Left ventricle myocardium inferior (tissue), 1 donor: Measurements from ENCODE around the gene TM4SF5. TPM values are rescaled to one million over a fixed set of nuclear protein-coding genes. Genes with fewer than 3 reads are reported as not detected.
A peak's percentile ranks its signal among the peaks of the same experiment; 100 is the strongest.
"Not testable (repeated sequence)": the region's sequence is repeated elsewhere in the genome, so short reads cannot be mapped to it uniquely, and the experiment has no call there.

Source experiments
- DNase-seq: peaks from one replicate; pipeline ENCODE4 v3.0.0-alpha.2; 2020
- H3K27ac ChIP-seq: fragments of 200-600 bp; replicated peaks from 2 replicates; pipeline ENCODE4 v1.8.0; 2021
- H3K27me3 ChIP-seq: fragments of 200-600 bp; 2 replicates; pipeline ENCODE4 v1.8.0; 2021; ENCODE audit warnings: low read depth
- H3K36me3 ChIP-seq: fragments of 200-600 bp; 2 replicates; pipeline ENCODE4 v1.8.0; 2021
- H3K4me1 ChIP-seq: fragments of 200-600 bp; 2 replicates; pipeline ENCODE4 v1.8.0; 2021
- H3K4me3 ChIP-seq: fragments of 200-600 bp; 2 replicates; pipeline ENCODE4 v1.8.0; 2021; ENCODE audit warnings: mild to moderate bottlenecking, moderate library complexity
- H3K9me3 ChIP-seq: fragments of 200-600 bp; replicated peaks from 2 replicates; pipeline ENCODE4 v1.8.0; 2021
- intact Hi-C: fragments of 100-400 bp; cut with micrococcal nuclease; formaldehyde crosslinking; loops from one replicate; pipeline ENCODE4 v1.11.0; 2022
- total RNA-seq: library from RNA; stranded (reverse); fragmentation: NEBNext Ultra II Directional; extraction: Animal tissue kit (Norgen Biotek cat#: 25700); gene quantifications from one replicate; pipeline ENCODE4 v1.2.1, GENCODE V29; 2021
- TF ChIP-seq, protein P1 (sequence below): fragments of 200-600 bp; IDR thresholded peaks from 2 replicates; pipeline ENCODE4 v1.8.0; 2021; ENCODE audit warnings: antibody characterized with exemption, mild to moderate bottlenecking, borderline replicate concordance
- donor health status: DM: no; HTN: yes; CAD: no; lungs with severe emphysema.

The TM4SF5 gene
- total RNA-seq, 1 donor from 2014 or later: not detected

DNA sequence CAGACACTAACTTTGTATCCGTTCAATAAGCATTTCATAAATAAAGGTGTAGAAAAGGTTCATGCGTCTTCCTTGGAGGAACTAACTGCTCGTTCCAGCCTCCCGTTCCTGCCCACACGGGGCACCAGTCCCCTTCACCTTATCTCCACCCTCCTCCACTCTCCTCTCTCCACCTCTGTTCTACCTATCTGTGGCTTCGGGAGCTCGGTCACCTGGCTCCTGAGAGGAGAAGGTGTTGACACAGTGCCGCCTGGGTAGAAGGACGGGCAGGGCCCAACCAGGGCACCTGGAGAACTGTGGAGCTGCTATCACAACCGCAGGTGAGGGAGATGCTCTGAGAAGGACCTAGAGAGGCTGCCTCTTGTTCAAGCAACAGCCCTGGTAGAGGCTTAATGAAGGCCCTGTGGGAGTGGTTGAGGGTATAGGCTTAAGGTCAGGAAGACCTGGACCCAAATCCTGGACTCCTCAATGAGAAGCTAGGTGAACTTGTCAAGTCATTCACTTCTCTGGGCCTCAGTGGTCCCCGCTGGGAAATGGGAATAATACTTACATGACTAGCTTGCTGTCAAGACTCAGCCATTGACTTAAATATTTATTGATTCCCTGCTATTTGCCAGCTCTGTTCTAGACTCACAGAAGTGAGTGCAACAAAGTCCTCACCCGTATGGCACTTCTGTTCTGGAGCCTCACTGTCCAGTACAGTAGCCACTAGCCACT lies 51.8 kb downstream of the TM4SF5 start:
- no peaks in the 10 kb centered on the region for H3K9me3 ChIP-seq
- intact Hi-C loops: no loop called here
- peaks cover 31% of the 10 kb centered on the region for H3K36me3 ChIP-seq
- TF ChIP-seq, protein P1, sequence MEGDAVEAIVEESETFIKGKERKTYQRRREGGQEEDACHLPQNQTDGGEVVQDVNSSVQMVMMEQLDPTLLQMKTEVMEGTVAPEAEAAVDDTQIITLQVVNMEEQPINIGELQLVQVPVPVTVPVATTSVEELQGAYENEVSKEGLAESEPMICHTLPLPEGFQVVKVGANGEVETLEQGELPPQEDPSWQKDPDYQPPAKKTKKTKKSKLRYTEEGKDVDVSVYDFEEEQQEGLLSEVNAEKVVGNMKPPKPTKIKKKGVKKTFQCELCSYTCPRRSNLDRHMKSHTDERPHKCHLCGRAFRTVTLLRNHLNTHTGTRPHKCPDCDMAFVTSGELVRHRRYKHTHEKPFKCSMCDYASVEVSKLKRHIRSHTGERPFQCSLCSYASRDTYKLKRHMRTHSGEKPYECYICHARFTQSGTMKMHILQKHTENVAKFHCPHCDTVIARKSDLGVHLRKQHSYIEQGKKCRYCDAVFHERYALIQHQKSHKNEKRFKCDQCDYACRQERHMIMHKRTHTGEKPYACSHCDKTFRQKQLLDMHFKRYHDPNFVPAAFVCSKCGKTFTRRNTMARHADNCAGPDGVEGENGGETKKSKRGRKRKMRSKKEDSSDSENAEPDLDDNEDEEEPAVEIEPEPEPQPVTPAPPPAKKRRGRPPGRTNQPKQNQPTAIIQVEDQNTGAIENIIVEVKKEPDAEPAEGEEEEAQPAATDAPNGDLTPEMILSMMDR: no peak
- no peak for DNase-seq
- no peak overlapping the region for H3K27ac ChIP-seq
- no peak overlapping the region for H3K4me3 ChIP-seq
- H3K4me1 ChIP-seq: no peaks in the 10 kb centered on the region
- no peaks in the 10 kb centered on the region for H3K27me3 ChIP-seq

DNA sequence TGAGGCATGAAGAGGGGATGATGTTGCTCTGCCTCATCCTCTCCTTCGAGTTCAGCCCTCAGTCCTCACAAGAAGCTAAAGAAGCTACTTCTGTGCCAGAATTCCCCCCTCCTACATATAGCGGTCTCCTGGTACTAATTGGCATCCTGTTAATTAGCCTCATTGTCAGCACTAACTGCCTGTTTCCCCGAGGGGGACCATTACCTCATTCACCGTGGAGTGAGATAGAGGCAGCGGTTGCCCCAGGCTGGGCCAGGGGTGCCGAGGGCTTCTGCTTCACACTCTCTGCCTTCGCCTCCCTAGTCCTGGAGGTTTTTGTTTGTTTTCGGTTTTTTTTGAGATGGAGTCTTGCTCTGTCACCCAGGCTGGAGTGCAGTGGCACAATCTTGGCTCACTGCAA lies 55.7 kb downstream of the TM4SF5 start:
- no peaks in the 10 kb centered on the region for H3K27me3 ChIP-seq
- H3K27ac ChIP-seq: no peak overlapping the region
- H3K4me1 ChIP-seq: no peaks in the 10 kb centered on the region
- TF ChIP-seq, protein P1: no peak
- H3K4me3 ChIP-seq: no peak overlapping the region
- peaks cover 4% of the 10 kb centered on the region for H3K36me3 ChIP-seq
- intact Hi-C loops: no loop called here
- DNase-seq: no peak
- H3K9me3 ChIP-seq: no peaks in the 10 kb centered on the region

- intact Hi-C loops: loop anchor here (10.0 kb wide), 1 partner anchor 52 kb away; no protein-coding TSS in a partner anchor
- peak overlapping the region; percentile 95 for H3K27ac ChIP-seq
- not testable (repeated sequence) for H3K36me3 ChIP-seq
Observed at GRCh38 chr17:4832829-4833177, 61.1 kb downstream of the TM4SF5 start.

More at GRCh38 chr17:4832829-4833177, 61.1 kb downstream of the TM4SF5 start:
- DNase-seq, H3K27me3 ChIP-seq, H3K9me3 ChIP-seq: not testable (repeated sequence)
- Histone ChIP-seq H3K4me1 (peaks cover 47% of the 10 kb centered on the region), H3K4me3 (peak overlapping the region; percentile 93)

Other genes starting within 250 kb of the TM4SF5 start
- 21.3 TPM for gene MYBBP1A, start 216.5 kb upstream of the TM4SF5 start, total RNA-seq
- not detected for gene GGT6, start 211.3 kb upstream of the TM4SF5 start, total RNA-seq
- gene SMTNL2, start 187.4 kb upstream of the TM4SF5 start, total RNA-seq: 33.4 TPM
- gene ALOX15, start 130.2 kb upstream of the TM4SF5 start, total RNA-seq: 0.33 TPM
- gene PELP1, start 67.7 kb upstream of the TM4SF5 start, total RNA-seq: 37.1 TPM
- gene ARRB2, start 61.3 kb upstream of the TM4SF5 start, total RNA-seq: 28.1 TPM
- gene MED11, start 40.5 kb upstream of the TM4SF5 start, total RNA-seq: 18.0 TPM
- 0.08 TPM for gene ZMYND15, start 32.1 kb upstream of the TM4SF5 start, total RNA-seq
- 3.1 TPM for gene CXCL16, start 32.0 kb upstream of the TM4SF5 start, total RNA-seq
- gene VMO1, start 14.5 kb downstream of the TM4SF5 start, total RNA-seq: 0.63 TPM
- gene GLTPD2, start 17.1 kb downstream of the TM4SF5 start, total RNA-seq: not detected
- 183 TPM for gene PSMB6, start 24.3 kb downstream of the TM4SF5 start, total RNA-seq
- gene PLD2, start 35.3 kb downstream of the TM4SF5 start, total RNA-seq: 11.2 TPM
- 50.9 TPM for gene MINK1, start 61.5 kb downstream of the TM4SF5 start, total RNA-seq
- gene C17orf107, start 127.7 kb downstream of the TM4SF5 start, total RNA-seq: 0.80 TPM
- gene CHRNE, start 131.2 kb downstream of the TM4SF5 start, total RNA-seq: 1.5 TPM
- 0.22 TPM for gene GP1BA, start 160.4 kb downstream of the TM4SF5 start, total RNA-seq
- 219 TPM for gene SLC25A11, start 168.2 kb downstream of the TM4SF5 start, total RNA-seq
- gene RNF167, start 168.4 kb downstream of the TM4SF5 start, total RNA-seq: 90.7 TPM
- 182 TPM for gene PFN1, start 176.6 kb downstream of the TM4SF5 start, total RNA-seq
- 827 TPM for gene ENO3, start 179.2 kb downstream of the TM4SF5 start, total RNA-seq
- 158 TPM for gene SPAG7, start 195.9 kb downstream of the TM4SF5 start, total RNA-seq
- 33.8 TPM for gene CAMTA2, start 215.8 kb downstream of the TM4SF5 start, total RNA-seq
- gene INCA1, start 225.6 kb downstream of the TM4SF5 start, total RNA-seq: 3.1 TPM
- 686 TPM for gene KIF1C, start 226.1 kb downstream of the TM4SF5 start, total RNA-seq